PC-9 (cell line): Measurements from ENCODE around the gene PHPT1.

Source experiments
- EZH2 ChIP-seq: fragments of 200-600 bp; sonication (generic); IDR thresholded peaks from 2 replicates; pipeline ENCODE4 v1.8.0; 2017; ENCODE audit warnings: antibody characterized with exemption, low read depth
- TF ChIP-seq, protein P1 (sequence below): fragments of 200-600 bp; sonication (generic); conservative IDR thresholded peaks from 2 replicates; pipeline ENCODE4 v1.6.1; 2017; ENCODE audit warnings: mixed run types, antibody characterized with exemption, mild to moderate bottlenecking, moderate library complexity

DNA sequence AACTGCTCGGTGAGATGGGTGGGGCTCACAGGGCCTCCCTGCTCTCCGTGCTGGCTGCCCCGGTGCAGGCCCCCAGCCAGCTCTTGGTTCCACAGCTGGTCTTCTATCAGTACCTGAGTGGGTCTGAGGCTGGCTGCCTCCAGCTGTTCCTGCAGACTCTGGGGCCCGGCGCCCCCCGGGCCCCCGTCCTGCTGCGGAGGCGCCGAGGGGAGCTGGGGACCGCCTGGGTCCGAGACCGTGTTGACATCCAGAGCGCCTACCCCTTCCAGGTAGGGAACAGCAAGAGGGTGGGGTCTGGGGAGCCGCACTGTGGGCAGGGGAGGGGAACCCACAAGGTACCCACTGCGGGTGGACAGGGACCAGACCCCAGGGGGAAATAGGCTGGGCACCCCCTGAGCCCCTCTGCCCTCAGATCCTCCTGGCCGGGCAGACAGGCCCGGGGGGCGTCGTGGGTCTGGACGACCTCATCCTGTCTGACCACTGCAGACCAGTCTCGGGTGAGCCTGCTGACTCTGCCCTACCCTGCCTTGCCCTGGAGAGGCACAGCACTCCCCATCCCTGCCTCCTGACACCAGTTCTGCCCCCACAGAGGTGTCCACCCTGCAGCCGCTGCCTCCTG is 5.7 kb downstream of the PHPT1 start:
- TF ChIP-seq, protein P1, sequence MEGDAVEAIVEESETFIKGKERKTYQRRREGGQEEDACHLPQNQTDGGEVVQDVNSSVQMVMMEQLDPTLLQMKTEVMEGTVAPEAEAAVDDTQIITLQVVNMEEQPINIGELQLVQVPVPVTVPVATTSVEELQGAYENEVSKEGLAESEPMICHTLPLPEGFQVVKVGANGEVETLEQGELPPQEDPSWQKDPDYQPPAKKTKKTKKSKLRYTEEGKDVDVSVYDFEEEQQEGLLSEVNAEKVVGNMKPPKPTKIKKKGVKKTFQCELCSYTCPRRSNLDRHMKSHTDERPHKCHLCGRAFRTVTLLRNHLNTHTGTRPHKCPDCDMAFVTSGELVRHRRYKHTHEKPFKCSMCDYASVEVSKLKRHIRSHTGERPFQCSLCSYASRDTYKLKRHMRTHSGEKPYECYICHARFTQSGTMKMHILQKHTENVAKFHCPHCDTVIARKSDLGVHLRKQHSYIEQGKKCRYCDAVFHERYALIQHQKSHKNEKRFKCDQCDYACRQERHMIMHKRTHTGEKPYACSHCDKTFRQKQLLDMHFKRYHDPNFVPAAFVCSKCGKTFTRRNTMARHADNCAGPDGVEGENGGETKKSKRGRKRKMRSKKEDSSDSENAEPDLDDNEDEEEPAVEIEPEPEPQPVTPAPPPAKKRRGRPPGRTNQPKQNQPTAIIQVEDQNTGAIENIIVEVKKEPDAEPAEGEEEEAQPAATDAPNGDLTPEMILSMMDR = no peak
- no peak for TF ChIP-seq EZH2
